ENCODE results near the gene CLEC16A.

CLEC16A gene

DNA sequence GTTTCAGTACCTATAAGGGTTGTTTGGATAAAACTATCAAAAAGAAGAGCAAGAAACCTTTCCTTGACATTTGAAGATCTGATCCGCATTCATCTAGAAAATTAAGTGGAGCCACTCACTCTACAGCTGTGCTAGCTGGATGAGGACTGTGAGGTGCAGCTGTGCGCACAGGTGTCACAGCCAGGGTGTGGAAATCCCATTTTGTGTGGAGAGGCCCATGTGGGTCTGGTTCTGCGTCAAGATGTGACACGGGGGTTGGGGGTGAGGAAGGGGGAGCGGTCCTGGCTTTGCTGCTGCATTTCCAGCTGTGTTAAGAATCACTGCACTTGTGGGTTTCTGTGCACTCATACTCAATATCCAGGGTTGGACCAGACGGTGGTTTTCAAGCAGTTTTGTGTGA is 70.7 kb downstream of the CLEC16A start:
- TF ChIP-seq TCF12 (IDR thresholded peaks at IDR 0.05; ENCODE audit: low read depth) (no peak), FOXM1 (IDR thresholded peaks at IDR 0.05; ENCODE audit: borderline replicate concordance, low read depth) (no peak), EP300 (IDR thresholded peaks at IDR 0.05; ENCODE audit: borderline replicate concordance) (no peak), TEAD4 (IDR thresholded peaks at IDR 0.05) (no peak), CREB1 (IDR thresholded peaks at IDR 0.05; ENCODE audit: low read depth) (no peak), RAD21 (IDR thresholded peaks at IDR 0.05; ENCODE audit: low read depth) (no peak), CEBPB (IDR thresholded peaks at IDR 0.05) (no peak), NFIC (IDR thresholded peaks at IDR 0.05) (no peak), TAF1 (IDR thresholded peaks at IDR 0.05; ENCODE audit: low read depth) (no peak), YY1 (IDR thresholded peaks at IDR 0.05; ENCODE audit: low read depth) (no peak)
- TF ChIP-seq, protein P1, sequence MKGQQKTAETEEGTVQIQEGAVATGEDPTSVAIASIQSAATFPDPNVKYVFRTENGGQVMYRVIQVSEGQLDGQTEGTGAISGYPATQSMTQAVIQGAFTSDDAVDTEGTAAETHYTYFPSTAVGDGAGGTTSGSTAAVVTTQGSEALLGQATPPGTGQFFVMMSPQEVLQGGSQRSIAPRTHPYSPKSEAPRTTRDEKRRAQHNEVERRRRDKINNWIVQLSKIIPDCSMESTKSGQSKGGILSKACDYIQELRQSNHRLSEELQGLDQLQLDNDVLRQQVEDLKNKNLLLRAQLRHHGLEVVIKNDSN (IDR thresholded peaks at IDR 0.05), result no peak
- TF ChIP-seq, protein P2, sequence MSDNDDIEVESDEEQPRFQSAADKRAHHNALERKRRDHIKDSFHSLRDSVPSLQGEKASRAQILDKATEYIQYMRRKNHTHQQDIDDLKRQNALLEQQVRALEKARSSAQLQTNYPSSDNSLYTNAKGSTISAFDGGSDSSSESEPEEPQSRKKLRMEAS (IDR thresholded peaks at IDR 0.05), result no peak
- TF ChIP-seq, protein P3, sequence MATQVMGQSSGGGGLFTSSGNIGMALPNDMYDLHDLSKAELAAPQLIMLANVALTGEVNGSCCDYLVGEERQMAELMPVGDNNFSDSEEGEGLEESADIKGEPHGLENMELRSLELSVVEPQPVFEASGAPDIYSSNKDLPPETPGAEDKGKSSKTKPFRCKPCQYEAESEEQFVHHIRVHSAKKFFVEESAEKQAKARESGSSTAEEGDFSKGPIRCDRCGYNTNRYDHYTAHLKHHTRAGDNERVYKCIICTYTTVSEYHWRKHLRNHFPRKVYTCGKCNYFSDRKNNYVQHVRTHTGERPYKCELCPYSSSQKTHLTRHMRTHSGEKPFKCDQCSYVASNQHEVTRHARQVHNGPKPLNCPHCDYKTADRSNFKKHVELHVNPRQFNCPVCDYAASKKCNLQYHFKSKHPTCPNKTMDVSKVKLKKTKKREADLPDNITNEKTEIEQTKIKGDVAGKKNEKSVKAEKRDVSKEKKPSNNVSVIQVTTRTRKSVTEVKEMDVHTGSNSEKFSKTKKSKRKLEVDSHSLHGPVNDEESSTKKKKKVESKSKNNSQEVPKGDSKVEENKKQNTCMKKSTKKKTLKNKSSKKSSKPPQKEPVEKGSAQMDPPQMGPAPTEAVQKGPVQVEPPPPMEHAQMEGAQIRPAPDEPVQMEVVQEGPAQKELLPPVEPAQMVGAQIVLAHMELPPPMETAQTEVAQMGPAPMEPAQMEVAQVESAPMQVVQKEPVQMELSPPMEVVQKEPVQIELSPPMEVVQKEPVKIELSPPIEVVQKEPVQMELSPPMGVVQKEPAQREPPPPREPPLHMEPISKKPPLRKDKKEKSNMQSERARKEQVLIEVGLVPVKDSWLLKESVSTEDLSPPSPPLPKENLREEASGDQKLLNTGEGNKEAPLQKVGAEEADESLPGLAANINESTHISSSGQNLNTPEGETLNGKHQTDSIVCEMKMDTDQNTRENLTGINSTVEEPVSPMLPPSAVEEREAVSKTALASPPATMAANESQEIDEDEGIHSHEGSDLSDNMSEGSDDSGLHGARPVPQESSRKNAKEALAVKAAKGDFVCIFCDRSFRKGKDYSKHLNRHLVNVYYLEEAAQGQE (IDR thresholded peaks at IDR 0.05; ENCODE audit: low read depth), result no peak

DNA sequence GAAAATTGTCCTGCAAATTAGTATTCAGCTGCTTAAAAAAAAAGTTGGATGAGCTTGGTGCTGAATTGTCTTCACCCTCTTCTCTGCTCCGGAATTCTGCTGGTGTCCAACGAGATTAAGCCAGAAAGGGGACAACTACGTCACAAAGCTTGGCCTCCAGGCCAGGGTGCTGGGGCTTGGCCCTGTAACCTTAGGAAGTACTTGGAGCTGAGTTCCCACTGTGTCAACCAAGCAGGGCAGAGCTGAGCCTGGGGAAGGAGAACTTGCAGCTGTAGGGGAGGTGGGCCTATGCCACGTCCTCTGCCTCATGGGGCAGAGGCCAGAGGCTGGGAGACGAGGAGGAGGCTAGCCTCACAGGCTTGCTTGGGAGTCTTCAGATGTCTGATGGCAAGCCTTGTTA is 71.2 kb downstream of the CLEC16A start:
- TF ChIP-seq ZBTB7A (IDR thresholded peaks at IDR 0.05; ENCODE audit: low read depth) (no peak), CEBPB (IDR thresholded peaks at IDR 0.05) (no peak), TEAD4 (IDR thresholded peaks at IDR 0.05) (no peak), EP300 (IDR thresholded peaks at IDR 0.05; ENCODE audit: borderline replicate concordance) (no peak), FOXM1 (IDR thresholded peaks at IDR 0.05; ENCODE audit: borderline replicate concordance, low read depth) (no peak), CREB1 (IDR thresholded peaks at IDR 0.05; ENCODE audit: low read depth) (no peak), RAD21 (IDR thresholded peaks at IDR 0.05; ENCODE audit: low read depth) (no peak), EGR1 (IDR thresholded peaks at IDR 0.05) (no peak), NFIC (IDR thresholded peaks at IDR 0.05) (no peak), YY1 (IDR thresholded peaks at IDR 0.05; ENCODE audit: low read depth) (no peak)
- TF ChIP-seq, protein P1 (IDR thresholded peaks at IDR 0.05), result no peak
- TF ChIP-seq, protein P3 (IDR thresholded peaks at IDR 0.05; ENCODE audit: low read depth), result no peak
- TF ChIP-seq, protein P2 (IDR thresholded peaks at IDR 0.05), result no peak

DNA sequence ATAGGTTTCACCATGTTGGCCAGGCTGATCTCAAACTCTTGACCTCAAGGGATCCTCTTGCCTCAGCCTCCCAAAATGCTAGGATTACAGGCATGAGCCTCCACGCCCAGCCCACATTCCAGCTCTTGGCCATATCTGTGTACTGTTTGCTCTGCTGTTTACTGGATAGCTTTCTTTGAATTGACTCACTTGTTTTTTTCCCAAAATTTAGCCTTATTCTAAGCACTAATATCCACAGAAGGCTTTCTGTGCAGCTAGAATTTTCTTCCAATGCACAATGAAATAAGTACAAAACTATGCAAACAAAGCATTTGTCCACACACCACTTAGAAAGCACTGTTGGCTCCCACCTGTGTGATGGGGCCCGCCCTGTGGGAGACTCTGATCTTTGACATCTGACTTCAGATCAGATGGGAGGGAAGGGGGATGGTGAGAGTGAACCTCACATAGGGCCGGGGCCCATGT is 72.2 kb downstream of the CLEC16A start:
- no peak for TF ChIP-seq CREB1 (IDR thresholded peaks at IDR 0.05; ENCODE audit: low read depth)
- TF ChIP-seq FOXM1 (IDR thresholded peaks at IDR 0.05; ENCODE audit: borderline replicate concordance, low read depth), result no peak
- TF ChIP-seq EP300 (IDR thresholded peaks at IDR 0.05; ENCODE audit: borderline replicate concordance), result no peak
- no peak for TF ChIP-seq EGR1 (IDR thresholded peaks at IDR 0.05)
- no peak for TF ChIP-seq CEBPB (IDR thresholded peaks at IDR 0.05)

DNA sequence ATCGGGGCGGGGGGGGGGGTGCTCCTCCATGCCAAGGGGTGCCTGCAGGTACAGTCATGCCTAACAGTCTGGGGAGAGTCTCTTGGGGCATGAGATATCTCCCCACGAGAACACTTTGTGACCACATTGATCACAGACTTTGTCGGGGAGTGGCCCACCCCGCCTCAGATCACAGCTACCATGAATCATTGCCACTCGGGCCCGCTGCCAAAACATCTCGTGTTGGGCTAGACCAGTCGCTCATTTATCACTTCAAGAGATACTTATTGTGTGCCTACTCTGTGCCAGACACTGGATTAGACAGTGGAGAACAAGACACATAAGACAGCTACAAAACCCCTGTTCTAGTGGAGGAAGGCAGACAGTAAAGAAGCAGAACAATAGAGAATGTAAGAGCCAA is 72.6 kb downstream of the CLEC16A start:
- TF ChIP-seq NFIC (IDR thresholded peaks at IDR 0.05) (peak; percentile 52; the same call in 1 of the 2 replicates), CEBPB (IDR thresholded peaks at IDR 0.05) (no peak)

DNA sequence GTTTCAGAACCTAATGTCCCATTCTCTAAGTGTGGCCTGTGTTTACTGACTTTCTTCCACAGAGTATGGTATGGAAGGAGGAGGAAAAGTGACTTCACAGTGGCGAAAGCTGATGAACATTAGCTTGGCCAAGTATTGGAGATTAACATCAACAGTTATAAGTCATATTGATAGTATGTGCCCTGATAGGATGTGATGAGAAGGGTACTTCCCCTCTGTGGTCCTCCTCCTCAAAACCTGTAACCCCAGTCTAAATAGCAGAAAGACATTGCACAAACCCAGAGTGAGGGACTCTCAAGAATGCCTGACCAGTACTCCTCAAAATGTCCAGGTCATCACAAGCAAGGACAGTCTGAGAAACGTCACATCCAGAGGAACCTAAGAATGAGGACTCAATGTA is 73.1 kb downstream of the CLEC16A start:
- TF ChIP-seq FOXM1 (IDR thresholded peaks at IDR 0.05; ENCODE audit: borderline replicate concordance, low read depth), result no peak
- TF ChIP-seq TAF1 (IDR thresholded peaks at IDR 0.05; ENCODE audit: low read depth), result no peak
- no peak for TF ChIP-seq CREB1 (IDR thresholded peaks at IDR 0.05; ENCODE audit: low read depth)
- TF ChIP-seq, protein P1 (IDR thresholded peaks at IDR 0.05), result no peak
- TF ChIP-seq TEAD4 (IDR thresholded peaks at IDR 0.05), result no peak
- TF ChIP-seq, protein P3 (IDR thresholded peaks at IDR 0.05; ENCODE audit: low read depth), result no peak
- no peak for TF ChIP-seq CEBPB (IDR thresholded peaks at IDR 0.05)
- TF ChIP-seq YY1 (IDR thresholded peaks at IDR 0.05; ENCODE audit: low read depth), result no peak
- no peak for TF ChIP-seq EGR1 (IDR thresholded peaks at IDR 0.05)
- no peak for TF ChIP-seq TCF12 (IDR thresholded peaks at IDR 0.05; ENCODE audit: low read depth)
- TF ChIP-seq, protein P2 (IDR thresholded peaks at IDR 0.05), result no peak
- no peak for TF ChIP-seq ZBTB7A (IDR thresholded peaks at IDR 0.05; ENCODE audit: low read depth)
- TF ChIP-seq EP300 (IDR thresholded peaks at IDR 0.05; ENCODE audit: borderline replicate concordance), result no peak
- no peak for TF ChIP-seq RAD21 (IDR thresholded peaks at IDR 0.05; ENCODE audit: low read depth)
